ENCODE results near the gene NCR1. TPM values are rescaled to one million over a fixed set of nuclear protein-coding genes. Genes with fewer than 3 reads are reported as not detected.
"Not testable (repeated sequence)": the region's sequence is repeated elsewhere in the genome, so short reads cannot be mapped to it uniquely, and the experiment has no call there.

The NCR1 gene
- 100 to 1,000 TPM in 1 of 3 donors, 10 to 100 TPM in 2; 34.1 to 146 (median 61.1) TPM for polyA plus RNA-seq

GRCh38 chr19:54905803-54906511, at the start of gene NCR1:
Gene NCR1 (plus strand): TSS chr19:54906148. CDS start chr19:54906188, 40 bp downstream.
- peak; percentile 91 to 92 (median 92) for DNase-seq
- Mint-ChIP-seq H3K27me3 (ENCODE audit: low read depth in 3 of 3) (peaks cover 12 to 27% (median 17%) of the 10 kb centered on the region in 3 donors), H3K4me3 (peak within 1 kb of the TSS; percentile 97 to 99 (median 98)), H3K27ac (peak within 1 kb of the TSS; percentile 93 to 100 (median 99)), H3K4me1 (peaks cover 63 to 71% of the 10 kb centered on the region in 2 donors), H3K9me3 (no peaks in the 10 kb centered on the region), H3K36me3 (peaks cover 11 to 13% (median 11%) of the 10 kb centered on the region in 3 donors)

GRCh38 chr19:54858476-54858875, 47.5 kb upstream of the NCR1 start:
- H3K4me3 Mint-ChIP-seq, H3K36me3 Mint-ChIP-seq, H3K27ac Mint-ChIP-seq, DNase-seq, H3K9me3 Mint-ChIP-seq, H3K4me1 Mint-ChIP-seq: not testable (repeated sequence)
- peaks cover 2 to 14% (median 3%) of the 10 kb centered on the region in 3 donors for H3K27me3 Mint-ChIP-seq (ENCODE audit: low read depth in 3 of 3)

GRCh38 chr19:54859421-54859820, 46.5 kb upstream of the NCR1 start:
- peaks cover 2 to 14% (median 3%) of the 10 kb centered on the region in 3 donors for H3K27me3 Mint-ChIP-seq (ENCODE audit: low read depth in 3 of 3)

GRCh38 chr19:54863459-54863858, 42.5 kb upstream of the NCR1 start:
- not testable (repeated sequence) for H3K4me3 Mint-ChIP-seq, H3K9me3 Mint-ChIP-seq, H3K4me1 Mint-ChIP-seq, H3K27ac Mint-ChIP-seq, DNase-seq
- Mint-ChIP-seq H3K27me3 (ENCODE audit: low read depth in 3 of 3) (peaks cover 4 to 14% (median 7%) of the 10 kb centered on the region in 3 donors), H3K36me3 (peaks cover 5 to 12% (median 5%) of the 10 kb centered on the region in 3 donors)

More at GRCh38 chr19:54859421-54859820, 46.5 kb upstream of the NCR1 start:
- not testable (repeated sequence) for H3K4me1 Mint-ChIP-seq, H3K9me3 Mint-ChIP-seq, H3K27ac Mint-ChIP-seq, DNase-seq, H3K36me3 Mint-ChIP-seq, H3K4me3 Mint-ChIP-seq

- peaks cover 4 to 7% of the 10 kb centered on the region in 2 donors for H3K4me1 Mint-ChIP-seq
- no peak for DNase-seq
- H3K27ac Mint-ChIP-seq, result peak overlapping the region in 1 of 6 donors; percentile 63
- H3K4me3 Mint-ChIP-seq, result no peak overlapping the region
- peaks cover 0 to 4% (median 4%) of the 10 kb centered on the region in 3 donors for H3K36me3 Mint-ChIP-seq
- H3K9me3 Mint-ChIP-seq, result no peaks in the 10 kb centered on the region
- peaks cover 5 to 11% (median 9%) of the 10 kb centered on the region in 3 donors for H3K27me3 Mint-ChIP-seq (ENCODE audit: low read depth in 3 of 3)
These were observed 34.3 kb upstream of the NCR1 start for GRCh38 chr19:54871696-54872095.

GRCh38 chr19:54873990-54874389, 32.0 kb upstream of the NCR1 start, which contains the start of gene FCAR:
Gene FCAR (plus strand): TSS chr19:54874235. CDS start chr19:54874290, 55 bp downstream.
- H3K4me1 Mint-ChIP-seq, result peaks cover 4 to 7% of the 10 kb centered on the region in 2 donors
- H3K4me3 Mint-ChIP-seq, result no peak within 1 kb of the TSS
- H3K9me3 Mint-ChIP-seq, result no peaks in the 10 kb centered on the region
- H3K27ac Mint-ChIP-seq, result peak within 1 kb of the TSS in 1 of 6 donors; percentile 0
- no peak for DNase-seq
- H3K27me3 Mint-ChIP-seq (ENCODE audit: low read depth in 3 of 3), result peaks cover 3 to 9% (median 9%) of the 10 kb centered on the region in 3 donors
- no peaks in the 10 kb centered on the region for H3K36me3 Mint-ChIP-seq

- Mint-ChIP-seq H3K4me1 (peaks cover 4 to 7% of the 10 kb centered on the region in 2 donors), H3K27me3 (ENCODE audit: low read depth in 3 of 3) (peaks cover 6 to 9% (median 7%) of the 10 kb centered on the region in 3 donors), H3K4me3 (no peak overlapping the region), H3K36me3 (no peaks in the 10 kb centered on the region), H3K27ac (peak overlapping the region in 1 of 6 donors; percentile 41), H3K9me3 (no peaks in the 10 kb centered on the region)
- no peak for DNase-seq
These were observed 30.4 kb upstream of the NCR1 start for GRCh38 chr19:54875506-54875905.

- Mint-ChIP-seq H3K4me3 (no peak overlapping the region), H3K36me3 (no peaks in the 10 kb centered on the region), H3K9me3 (no peaks in the 10 kb centered on the region), H3K4me1 (peaks cover 15% of the 10 kb centered on the region in 2 donors), H3K27me3 (ENCODE audit: low read depth in 3 of 3) (peaks cover 7 to 17% (median 9%) of the 10 kb centered on the region in 3 donors), H3K27ac (peak overlapping the region in 1 of 6 donors; percentile 20)
- no peak for DNase-seq
These were observed 28.5 kb upstream of the NCR1 start for GRCh38 chr19:54877471-54877870.

GRCh38 chr19:54881884-54882283, 24.1 kb upstream of the NCR1 start:
- peaks cover 7 to 11% (median 7%) of the 10 kb centered on the region in 3 donors for H3K27me3 Mint-ChIP-seq (ENCODE audit: low read depth in 3 of 3)
- peak overlapping the region in 1 of 6 donors; percentile 66 for H3K27ac Mint-ChIP-seq
- H3K4me1 Mint-ChIP-seq, result peaks cover 19 to 23% of the 10 kb centered on the region in 2 donors
- H3K4me3 Mint-ChIP-seq, result no peak overlapping the region
- H3K9me3 Mint-ChIP-seq, result no peaks in the 10 kb centered on the region
- no peaks in the 10 kb centered on the region for H3K36me3 Mint-ChIP-seq
- DNase-seq, result no peak

- Mint-ChIP-seq H3K27me3 (ENCODE audit: low read depth in 3 of 3) (peaks cover 7 to 11% (median 7%) of the 10 kb centered on the region in 3 donors), H3K27ac (peak overlapping the region; percentile 92 to 99 (median 95)), H3K4me1 (peaks cover 19 to 23% of the 10 kb centered on the region in 2 donors), H3K9me3 (no peaks in the 10 kb centered on the region), H3K36me3 (no peaks in the 10 kb centered on the region), H3K4me3 (peak overlapping the region; percentile 80 to 89 (median 88))
- peak; percentile 74 to 78 (median 76) for DNase-seq
These were observed 23.2 kb upstream of the NCR1 start for GRCh38 chr19:54882758-54883157.

GRCh38 chr19:54883228-54883627, 22.7 kb upstream of the NCR1 start:
- peaks cover 19 to 23% of the 10 kb centered on the region in 2 donors for H3K4me1 Mint-ChIP-seq
- H3K27ac Mint-ChIP-seq, result peak overlapping the region; percentile 92 to 99 (median 95)
- no peaks in the 10 kb centered on the region for H3K9me3 Mint-ChIP-seq
- peaks cover 7 to 10% (median 7%) of the 10 kb centered on the region in 3 donors for H3K27me3 Mint-ChIP-seq (ENCODE audit: low read depth in 3 of 3)
- DNase-seq, result no peak
- no peaks in the 10 kb centered on the region for H3K36me3 Mint-ChIP-seq
- peak overlapping the region; percentile 80 to 89 (median 88) for H3K4me3 Mint-ChIP-seq

GRCh38 chr19:54888239-54888638, 17.7 kb upstream of the NCR1 start:
- Mint-ChIP-seq H3K4me3 (no peak overlapping the region), H3K27ac (no peak overlapping the region), H3K36me3 (no peaks in the 10 kb centered on the region), H3K9me3 (no peaks in the 10 kb centered on the region), H3K27me3 (ENCODE audit: low read depth in 3 of 3) (peaks cover 0 to 2% (median 2%) of the 10 kb centered on the region in 3 donors), H3K4me1 (peaks cover 3 to 5% of the 10 kb centered on the region in 2 donors)
- DNase-seq, result no peak

- no peak overlapping the region for H3K27ac Mint-ChIP-seq
- peaks cover 0 to 2% (median 2%) of the 10 kb centered on the region in 3 donors for H3K27me3 Mint-ChIP-seq (ENCODE audit: low read depth in 3 of 3)
- DNase-seq, result no peak
- no peaks in the 10 kb centered on the region for H3K4me1 Mint-ChIP-seq
- no peaks in the 10 kb centered on the region for H3K9me3 Mint-ChIP-seq
- H3K36me3 Mint-ChIP-seq, result no peaks in the 10 kb centered on the region
- no peak overlapping the region for H3K4me3 Mint-ChIP-seq
These were observed 16.4 kb upstream of the NCR1 start for GRCh38 chr19:54889566-54889965.

- Mint-ChIP-seq H3K27me3 (ENCODE audit: low read depth in 3 of 3) (peaks cover 2 to 5% (median 5%) of the 10 kb centered on the region in 3 donors), H3K9me3 (no peaks in the 10 kb centered on the region), H3K4me3 (no peak overlapping the region), H3K27ac (no peak overlapping the region), H3K4me1 (peaks cover 0 to 20% of the 10 kb centered on the region in 2 donors), H3K36me3 (peaks cover 0 to 3% (median 0%) of the 10 kb centered on the region in 3 donors)
- DNase-seq, result no peak
These were observed 12.5 kb upstream of the NCR1 start for GRCh38 chr19:54893406-54893805.
